Measurements from ENCODE around the gene SLC16A7.

Gene SLC16A7

DNA sequence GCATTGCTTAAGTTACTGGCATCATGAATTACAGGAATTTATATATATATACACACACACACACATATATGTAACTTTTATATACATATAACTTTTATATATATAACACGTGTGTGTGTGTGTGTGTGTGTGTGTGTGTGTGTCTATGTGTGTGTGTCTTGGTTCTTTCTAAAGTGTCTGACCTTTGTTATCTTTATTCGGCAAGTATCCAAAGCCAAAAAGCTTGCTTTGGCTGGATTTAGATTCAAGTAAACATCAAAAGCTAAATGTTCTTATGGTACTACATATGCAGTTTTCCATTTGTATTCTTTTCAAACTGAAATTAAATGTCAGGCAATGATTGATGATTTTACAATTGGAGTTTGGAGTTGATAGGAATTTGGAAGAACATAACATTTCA is 69.9 kb downstream of the SLC16A7 start:
- Histone ChIP-seq H3K27ac (ENCODE audit: low read depth, low read length) (no peak overlapping the region), H3K9me3 (ENCODE audit: control insufficient read depth, insufficient read depth, low read length) (peaks cover 20% of the 10 kb centered on the region), H3K36me3 (ENCODE audit: control insufficient read depth, insufficient read depth, low read length) (no peaks in the 10 kb centered on the region), H3K4me3 (ENCODE audit: low read depth, low read length) (no peak overlapping the region), H3K9ac (ENCODE audit: low read depth, low read length) (no peak overlapping the region), H3K4me1 (ENCODE audit: control insufficient read depth, insufficient read depth, low read length) (no peaks in the 10 kb centered on the region), H3K27me3 (ENCODE audit: control insufficient read depth, insufficient read depth, low read length) (no peaks in the 10 kb centered on the region)

DNA sequence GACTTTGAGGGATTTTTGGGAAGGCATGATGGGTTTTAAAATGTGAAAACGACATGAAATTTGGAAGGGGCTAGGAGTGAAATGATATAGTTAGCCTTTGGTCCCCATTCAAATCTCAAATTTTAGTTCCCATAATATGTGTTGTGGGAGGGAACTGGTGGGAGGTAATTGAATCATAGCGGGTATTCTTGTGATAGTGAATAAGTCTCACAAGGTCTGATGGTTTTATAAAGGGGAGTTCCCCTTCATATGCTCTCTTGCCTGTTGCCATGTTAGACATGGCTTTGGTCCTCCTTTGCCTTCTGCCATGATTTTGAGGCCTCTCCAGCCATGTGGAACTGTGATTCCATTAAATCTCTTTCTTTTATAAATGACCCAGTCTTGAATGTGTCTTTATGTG is 72.8 kb downstream of the SLC16A7 start:
- Histone ChIP-seq H3K4me1 (ENCODE audit: control insufficient read depth, insufficient read depth, low read length) (no peaks in the 10 kb centered on the region), H3K36me3 (ENCODE audit: control insufficient read depth, insufficient read depth, low read length) (no peaks in the 10 kb centered on the region), H3K9me3 (ENCODE audit: control insufficient read depth, insufficient read depth, low read length) (peaks cover 20% of the 10 kb centered on the region), H3K27ac (ENCODE audit: low read depth, low read length) (no peak overlapping the region), H3K27me3 (ENCODE audit: control insufficient read depth, insufficient read depth, low read length) (no peaks in the 10 kb centered on the region), H3K9ac (ENCODE audit: low read depth, low read length) (no peak overlapping the region), H3K4me3 (ENCODE audit: low read depth, low read length) (no peak overlapping the region)

DNA sequence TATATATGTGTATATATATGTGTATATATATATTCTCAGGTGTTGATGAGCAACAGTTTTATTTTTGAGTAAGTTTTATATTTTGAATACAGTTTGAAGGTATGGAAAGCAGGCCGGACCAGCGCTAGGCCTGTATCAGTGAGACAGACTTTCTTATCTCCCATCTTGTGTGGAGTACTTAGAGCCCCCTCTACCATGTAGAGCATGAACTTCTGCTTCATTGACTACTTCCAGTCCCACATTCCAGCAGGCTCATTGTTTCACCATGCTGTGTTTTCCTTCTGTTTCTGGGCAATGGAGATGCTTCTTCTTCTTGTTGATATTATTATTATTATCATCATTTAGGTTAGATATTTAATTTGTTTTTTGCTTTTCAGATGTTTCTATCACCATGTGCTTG is 76.4 kb downstream of the SLC16A7 start:
- Histone ChIP-seq H3K9ac (ENCODE audit: low read depth, low read length) (no peak overlapping the region), H3K27ac (ENCODE audit: low read depth, low read length) (no peak overlapping the region), H3K4me1 (ENCODE audit: control insufficient read depth, insufficient read depth, low read length) (no peaks in the 10 kb centered on the region), H3K27me3 (ENCODE audit: control insufficient read depth, insufficient read depth, low read length) (no peaks in the 10 kb centered on the region), H3K9me3 (ENCODE audit: control insufficient read depth, insufficient read depth, low read length) (peaks cover 12% of the 10 kb centered on the region), H3K36me3 (ENCODE audit: control insufficient read depth, insufficient read depth, low read length) (no peaks in the 10 kb centered on the region), H3K4me3 (ENCODE audit: low read depth, low read length) (no peak overlapping the region)

DNA sequence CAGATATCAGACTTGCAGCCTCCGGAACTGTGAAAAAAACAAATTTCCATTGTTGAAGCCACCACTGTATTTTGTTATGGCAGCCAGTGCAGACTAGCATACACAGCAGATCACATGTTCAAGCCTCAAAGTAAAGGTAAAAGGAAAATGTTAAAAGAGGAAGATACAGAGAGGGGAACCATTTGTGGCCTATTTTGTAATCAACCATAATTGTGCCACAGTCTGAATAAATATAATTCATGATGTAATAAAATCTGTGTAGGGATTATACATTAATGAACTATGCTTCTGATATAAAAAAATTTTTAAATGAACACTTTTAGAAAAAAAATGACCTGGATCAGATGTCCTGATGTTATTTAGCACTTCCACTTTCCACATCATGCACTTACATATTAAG is 79.6 kb downstream of the SLC16A7 start:
- Histone ChIP-seq H3K4me3 (ENCODE audit: low read depth, low read length) (no peak overlapping the region), H3K27me3 (ENCODE audit: control insufficient read depth, insufficient read depth, low read length) (no peaks in the 10 kb centered on the region), H3K4me1 (ENCODE audit: control insufficient read depth, insufficient read depth, low read length) (no peaks in the 10 kb centered on the region), H3K36me3 (ENCODE audit: control insufficient read depth, insufficient read depth, low read length) (no peaks in the 10 kb centered on the region), H3K9me3 (ENCODE audit: control insufficient read depth, insufficient read depth, low read length) (no peaks in the 10 kb centered on the region), H3K9ac (ENCODE audit: low read depth, low read length) (no peak overlapping the region), H3K27ac (ENCODE audit: low read depth, low read length) (no peak overlapping the region)

DNA sequence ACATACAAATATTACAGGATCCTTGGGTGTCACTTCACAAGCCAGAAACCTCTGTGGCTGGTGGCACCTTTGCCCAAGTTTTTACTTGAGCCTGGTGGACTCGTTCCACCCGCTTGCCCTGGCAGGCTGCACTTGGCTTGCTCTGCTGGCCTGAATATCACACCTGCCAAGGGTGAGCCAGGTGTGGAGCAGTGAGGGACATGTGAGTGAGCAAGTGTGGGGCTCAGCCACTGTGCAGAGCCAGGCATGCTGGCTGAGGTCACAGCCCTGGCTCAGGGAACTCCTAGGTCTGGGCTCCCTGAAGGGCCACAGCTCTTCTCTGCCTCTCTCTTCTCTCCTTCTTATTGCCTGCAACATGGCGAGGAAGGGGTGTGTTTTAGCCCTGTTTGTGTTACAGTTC is 82.0 kb downstream of the SLC16A7 start:
- H3K27me3 ChIP-seq (ENCODE audit: control insufficient read depth, insufficient read depth, low read length): no peaks in the 10 kb centered on the region

DNA sequence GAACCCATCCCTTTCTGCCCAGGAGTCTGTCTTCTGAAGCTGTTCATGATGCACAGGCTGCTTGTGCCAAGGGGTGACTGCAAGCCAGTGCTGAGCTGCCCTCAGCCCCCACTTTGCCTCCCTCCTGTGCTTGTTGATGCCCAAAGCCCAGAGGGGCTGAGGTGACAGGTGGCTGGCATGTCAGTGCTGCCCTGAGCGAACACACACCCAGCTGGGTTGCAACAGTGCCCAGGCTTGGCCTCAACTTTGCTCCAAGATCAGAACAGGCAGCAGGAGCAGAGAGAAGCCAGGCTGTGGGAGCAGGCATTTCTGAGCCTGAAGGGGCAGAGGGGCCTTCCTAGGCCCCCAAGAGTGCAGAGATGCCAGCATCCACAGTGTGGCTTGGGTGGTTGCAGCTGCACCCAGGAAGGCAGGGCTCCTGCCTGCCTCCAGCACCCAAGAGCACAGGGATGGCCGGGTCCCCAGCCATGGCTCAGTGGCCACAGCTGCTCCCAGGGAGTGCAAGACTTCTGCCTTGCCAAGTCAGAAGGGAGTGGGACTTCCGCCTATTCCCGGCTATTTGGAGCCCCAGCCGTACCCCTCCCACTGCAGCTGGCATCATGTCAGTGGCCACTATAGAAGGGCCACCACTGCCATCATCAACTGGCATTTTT is 83.1 kb downstream of the SLC16A7 start:
- Histone ChIP-seq H3K9ac (ENCODE audit: low read depth, low read length) (no peak overlapping the region), H3K36me3 (ENCODE audit: control insufficient read depth, insufficient read depth, low read length) (no peaks in the 10 kb centered on the region), H3K4me1 (ENCODE audit: control insufficient read depth, insufficient read depth, low read length) (no peaks in the 10 kb centered on the region), H3K4me3 (ENCODE audit: low read depth, low read length) (no peak overlapping the region), H3K27me3 (ENCODE audit: control insufficient read depth, insufficient read depth, low read length) (no peaks in the 10 kb centered on the region), H3K27ac (ENCODE audit: low read depth, low read length) (no peak overlapping the region), H3K9me3 (ENCODE audit: control insufficient read depth, insufficient read depth, low read length) (no peaks in the 10 kb centered on the region)

More for the DNA sequence above, 82.0 kb downstream of the SLC16A7 start:
- H3K9ac ChIP-seq (ENCODE audit: low read depth, low read length): no peak overlapping the region
- no peaks in the 10 kb centered on the region for H3K9me3 ChIP-seq (ENCODE audit: control insufficient read depth, insufficient read depth, low read length)
- H3K36me3 ChIP-seq (ENCODE audit: control insufficient read depth, insufficient read depth, low read length): no peaks in the 10 kb centered on the region
- H3K4me3 ChIP-seq (ENCODE audit: low read depth, low read length): no peak overlapping the region
- H3K27ac ChIP-seq (ENCODE audit: low read depth, low read length): no peak overlapping the region
- no peaks in the 10 kb centered on the region for H3K4me1 ChIP-seq (ENCODE audit: control insufficient read depth, insufficient read depth, low read length)

DNA sequence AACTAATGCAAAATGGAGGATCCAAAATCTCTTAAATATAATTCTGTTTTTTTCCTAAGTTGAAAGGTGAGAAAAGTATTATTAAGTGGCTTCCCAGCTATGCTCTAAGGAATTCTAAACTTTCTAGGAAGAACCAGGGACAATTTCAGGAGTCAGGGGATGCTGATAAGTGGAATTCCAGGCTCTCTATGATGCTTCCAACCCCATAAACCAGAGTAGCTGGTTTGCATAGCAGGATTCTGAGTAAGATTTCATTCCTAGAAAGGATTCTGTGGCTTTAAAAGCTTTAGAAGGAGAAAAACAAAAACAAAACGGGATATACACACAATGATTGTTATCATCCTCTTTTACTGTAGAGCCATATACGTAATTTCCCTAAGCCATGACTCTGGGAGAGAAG is 93.9 kb downstream of the SLC16A7 start:
- Histone ChIP-seq H3K4me1 (ENCODE audit: control insufficient read depth, insufficient read depth, low read length) (no peaks in the 10 kb centered on the region), H3K27me3 (ENCODE audit: control insufficient read depth, insufficient read depth, low read length) (no peaks in the 10 kb centered on the region), H3K36me3 (ENCODE audit: control insufficient read depth, insufficient read depth, low read length) (no peaks in the 10 kb centered on the region), H3K9me3 (ENCODE audit: control insufficient read depth, insufficient read depth, low read length) (no peaks in the 10 kb centered on the region), H3K9ac (ENCODE audit: low read depth, low read length) (no peak overlapping the region), H3K27ac (ENCODE audit: low read depth, low read length) (no peak overlapping the region), H3K4me3 (ENCODE audit: low read depth, low read length) (no peak overlapping the region)

DNA sequence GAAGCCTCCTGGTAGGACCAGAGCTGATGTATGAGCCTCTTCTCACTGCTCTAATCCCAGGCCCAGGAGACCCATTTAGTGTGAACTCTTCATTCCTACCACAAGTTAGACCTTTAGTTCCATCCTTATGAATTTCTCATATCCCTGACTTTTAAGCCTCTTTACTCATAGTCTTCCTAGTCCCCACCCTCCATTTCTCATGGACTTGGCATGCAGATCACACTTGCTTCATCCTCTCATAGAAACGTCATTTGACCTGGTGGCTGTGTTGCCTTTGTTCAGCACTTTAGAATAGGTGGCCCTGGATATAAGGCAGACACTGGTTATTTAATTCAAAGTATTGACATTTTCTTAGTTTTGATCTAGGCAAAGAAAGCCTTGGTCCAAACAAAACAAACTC is 99.5 kb downstream of the SLC16A7 start:
- H3K27ac ChIP-seq (ENCODE audit: low read depth, low read length): no peak overlapping the region
- no peak overlapping the region for H3K4me3 ChIP-seq (ENCODE audit: low read depth, low read length)
- no peaks in the 10 kb centered on the region for H3K36me3 ChIP-seq (ENCODE audit: control insufficient read depth, insufficient read depth, low read length)
- H3K9ac ChIP-seq (ENCODE audit: low read depth, low read length): no peak overlapping the region
- H3K27me3 ChIP-seq (ENCODE audit: control insufficient read depth, insufficient read depth, low read length): no peaks in the 10 kb centered on the region
- no peaks in the 10 kb centered on the region for H3K9me3 ChIP-seq (ENCODE audit: control insufficient read depth, insufficient read depth, low read length)
- H3K4me1 ChIP-seq (ENCODE audit: control insufficient read depth, insufficient read depth, low read length): no peaks in the 10 kb centered on the region

DNA sequence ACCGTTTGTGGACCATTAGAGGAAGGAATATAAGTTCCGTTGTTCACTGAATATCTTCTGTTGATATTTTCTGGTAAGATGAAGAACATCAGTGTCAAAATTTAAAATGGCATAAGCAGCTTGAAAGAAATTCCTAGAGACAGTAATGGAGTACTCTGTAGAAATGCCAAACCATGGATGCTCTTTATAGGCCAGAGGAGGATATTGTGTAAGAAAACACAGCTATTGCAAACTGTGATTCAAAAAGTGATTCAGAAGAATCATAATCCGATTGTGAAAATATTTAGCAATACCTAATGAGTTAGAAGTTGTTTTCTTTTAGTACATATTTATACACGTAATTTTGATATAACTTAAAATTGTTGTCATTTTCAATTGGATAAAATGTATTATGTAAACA is 102.8 kb downstream of the SLC16A7 start:
- H3K9ac ChIP-seq (ENCODE audit: low read depth, low read length): no peak overlapping the region
- H3K4me3 ChIP-seq (ENCODE audit: low read depth, low read length): no peak overlapping the region
- H3K36me3 ChIP-seq (ENCODE audit: control insufficient read depth, insufficient read depth, low read length): no peaks in the 10 kb centered on the region
- H3K9me3 ChIP-seq (ENCODE audit: control insufficient read depth, insufficient read depth, low read length): no peaks in the 10 kb centered on the region
- H3K4me1 ChIP-seq (ENCODE audit: control insufficient read depth, insufficient read depth, low read length): no peaks in the 10 kb centered on the region
- no peak overlapping the region for H3K27ac ChIP-seq (ENCODE audit: low read depth, low read length)
- H3K27me3 ChIP-seq (ENCODE audit: control insufficient read depth, insufficient read depth, low read length): no peaks in the 10 kb centered on the region

DNA sequence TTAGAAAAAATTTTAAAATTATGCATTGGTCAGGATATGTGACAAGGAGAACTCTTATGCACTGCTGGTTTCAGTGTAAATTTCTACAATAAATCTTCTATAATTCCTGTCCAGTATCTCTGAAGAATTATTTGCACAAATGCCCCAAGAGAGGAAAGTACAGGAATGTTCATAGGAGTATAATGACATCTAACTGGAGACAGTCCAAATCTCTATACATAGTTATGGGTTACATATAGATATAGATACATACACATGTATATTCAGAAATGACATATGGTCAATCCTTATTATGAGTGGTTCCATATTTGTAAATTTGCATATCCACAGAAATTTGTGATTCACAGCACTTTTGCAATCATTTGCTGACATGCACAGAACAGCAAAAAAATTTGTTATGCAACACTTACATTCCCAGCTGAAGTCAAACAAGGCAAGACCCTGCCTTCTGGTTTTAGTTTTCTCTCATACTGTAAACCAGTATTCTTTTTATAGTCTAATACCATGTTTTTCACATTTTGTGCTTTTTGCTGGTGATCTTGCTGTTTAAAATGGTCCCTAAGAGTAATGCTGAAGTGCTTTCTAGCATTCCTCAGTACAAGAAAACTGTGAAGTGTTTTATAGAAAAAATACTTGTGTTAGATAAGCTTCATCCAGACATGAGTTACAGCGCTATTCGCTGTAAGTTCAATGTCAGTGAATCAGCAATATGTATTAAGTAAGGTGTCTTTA is 103.8 kb downstream of the SLC16A7 start:
- no peaks in the 10 kb centered on the region for H3K27me3 ChIP-seq (ENCODE audit: control insufficient read depth, insufficient read depth, low read length)
- no peaks in the 10 kb centered on the region for H3K36me3 ChIP-seq (ENCODE audit: control insufficient read depth, insufficient read depth, low read length)
- no peak overlapping the region for H3K4me3 ChIP-seq (ENCODE audit: low read depth, low read length)
- no peaks in the 10 kb centered on the region for H3K4me1 ChIP-seq (ENCODE audit: control insufficient read depth, insufficient read depth, low read length)
- no peak overlapping the region for H3K9ac ChIP-seq (ENCODE audit: low read depth, low read length)
- no peaks in the 10 kb centered on the region for H3K9me3 ChIP-seq (ENCODE audit: control insufficient read depth, insufficient read depth, low read length)
- no peak overlapping the region for H3K27ac ChIP-seq (ENCODE audit: low read depth, low read length)

DNA sequence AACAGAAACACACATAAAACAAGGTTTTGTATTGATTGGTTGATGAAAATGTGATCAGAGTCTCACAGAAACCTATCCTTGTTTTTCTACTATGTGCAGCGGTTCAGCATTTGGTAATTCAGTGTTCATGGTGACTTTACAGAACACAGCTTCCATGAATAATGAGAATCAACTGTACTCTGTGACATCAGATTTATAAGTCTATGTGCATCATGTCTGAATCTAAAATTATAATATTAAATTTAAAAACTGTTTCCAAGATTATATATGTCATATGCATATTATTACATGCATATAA is 104.3 kb downstream of the SLC16A7 start:
- Histone ChIP-seq H3K4me3 (ENCODE audit: low read depth, low read length) (no peak overlapping the region), H3K9me3 (ENCODE audit: control insufficient read depth, insufficient read depth, low read length) (no peaks in the 10 kb centered on the region), H3K27ac (ENCODE audit: low read depth, low read length) (no peak overlapping the region), H3K27me3 (ENCODE audit: control insufficient read depth, insufficient read depth, low read length) (no peaks in the 10 kb centered on the region), H3K36me3 (ENCODE audit: control insufficient read depth, insufficient read depth, low read length) (no peaks in the 10 kb centered on the region), H3K9ac (ENCODE audit: low read depth, low read length) (no peak overlapping the region), H3K4me1 (ENCODE audit: control insufficient read depth, insufficient read depth, low read length) (no peaks in the 10 kb centered on the region)

Data from HUES48 (cell line).